GM23338 (cell line): ENCODE results near the gene SYT9. TPM values are rescaled to one million over a fixed set of nuclear protein-coding genes. Genes with fewer than 3 reads are reported as not detected.

Source experiments
- ATAC-seq: fragments of 200-7000 bp; cut with Tn5 transposase; 3 replicates; pipeline ENCODE4 v1.9.1; 2020
- DNase-seq: peaks from one replicate; pipeline ENCODE4 v3.0.0-alpha.2; 2015; ENCODE audit warnings: low spot score
- H2AFZ ChIP-seq: fragments of 200-600 bp; sonication (generic); 2 replicates; pipeline ENCODE4 v1.8.0; 2016; ENCODE audit warnings: antibody characterized with exemption, mild to moderate bottlenecking, moderate library complexity
- H3F3A ChIP-seq: fragments of 200-600 bp; sonication (generic); replicated peaks from 2 replicates; pipeline ENCODE4 v1.8.0; 2017; ENCODE audit warnings: antibody characterized with exemption, mixed run types, low read depth
- H3K27ac ChIP-seq: fragments of 200-600 bp; sonication (generic); 2 replicates; pipeline ENCODE4 v1.6.1; 2016; ENCODE audit warnings: low read depth
- H3K27me3 ChIP-seq: fragments of 200-600 bp; sonication (generic); 2 replicates; pipeline ENCODE4 v1.8.0; 2016; ENCODE audit warnings: mild to moderate bottlenecking, mixed run types, moderate library complexity; ENCODE audit not compliant: insufficient read depth
- H3K36me3 ChIP-seq: fragments of 200-600 bp; sonication (generic); 2 replicates; pipeline ENCODE4 v1.8.0; 2016; ENCODE audit warnings: mild to moderate bottlenecking; ENCODE audit not compliant: insufficient read depth
- H3K4me1 ChIP-seq: fragments of 200-600 bp; sonication (generic); 2 replicates; pipeline ENCODE4 v1.8.0; 2016; ENCODE audit warnings: mild to moderate bottlenecking, moderate library complexity; ENCODE audit not compliant: insufficient read depth
- H3K4me2 ChIP-seq: fragments of 200-600 bp; sonication (generic); 2 replicates; pipeline ENCODE4 v1.7.1; 2017; ENCODE audit warnings: mixed run types
- H3K4me3 ChIP-seq: fragments of 200-600 bp; sonication (generic); 2 replicates; pipeline ENCODE4 v1.6.1; 2016; ENCODE audit warnings: mixed run types
- H3K79me2 ChIP-seq: fragments of 200-600 bp; sonication (generic); replicated peaks from 2 replicates; pipeline ENCODE4 v1.8.0; 2017; ENCODE audit warnings: mild to moderate bottlenecking; ENCODE audit not compliant: insufficient read depth
- H3K9me2 ChIP-seq: fragments of 200-600 bp; sonication (generic); 2 replicates; pipeline ENCODE4 v1.8.0; 2017; ENCODE audit not compliant: insufficient read depth
- H4K20me1 ChIP-seq: fragments of 200-600 bp; sonication (generic); replicated peaks from 2 replicates; pipeline ENCODE4 v1.8.0; 2017; ENCODE audit warnings: mild to moderate bottlenecking; ENCODE audit not compliant: insufficient read depth
- H3K27ac Mint-ChIP-seq: 2 replicates; pipeline ENCODE4 v1.8.0; 2020; ENCODE audit warnings: inconsistent platforms, mild to moderate bottlenecking, moderate library complexity, mixed read lengths
- H3K27me3 Mint-ChIP-seq: 3 replicates; pipeline ENCODE4 v1.8.0; 2022; ENCODE audit warnings: low read depth, mild to moderate bottlenecking, moderate library complexity, mixed read lengths, inconsistent platforms; ENCODE audit not compliant: insufficient read depth, poor library complexity
- H3K36me3 Mint-ChIP-seq: 3 replicates; pipeline ENCODE4 v1.8.0; 2021; ENCODE audit warnings: low read depth, mild to moderate bottlenecking, inconsistent platforms, moderate library complexity, mixed read lengths
- H3K4me1 Mint-ChIP-seq: 3 replicates; pipeline ENCODE4 v1.8.0; 2020; ENCODE audit warnings: mild to moderate bottlenecking, inconsistent platforms, mixed read lengths
- H3K4me3 Mint-ChIP-seq: 3 replicates; pipeline ENCODE4 v1.8.0; 2021; ENCODE audit warnings: moderate library complexity, mild to moderate bottlenecking, inconsistent platforms, mixed read lengths
- H3K9me3 Mint-ChIP-seq: 3 replicates; pipeline ENCODE4 v1.8.0; 2020; ENCODE audit warnings: moderate library complexity, mild to moderate bottlenecking, inconsistent platforms, mixed read lengths
- CREB1 ChIP-seq: fragments of 250-450 bp; sonication (Bioruptor Pico); IDR thresholded peaks from 2 replicates; pipeline ENCODE4 v1.5.0; 2020; ENCODE audit warnings: low read depth, mild to moderate bottlenecking, moderate library complexity
- EZH2 ChIP-seq: fragments of 200-600 bp; sonication (generic); IDR thresholded peaks from one replicate; pipeline ENCODE4 v1.8.0; 2017; ENCODE audit warnings: antibody characterized with exemption, mild to moderate bottlenecking, low read depth; ENCODE audit not compliant: unreplicated experiment
- EZH2phosphoT487 ChIP-seq: fragments of 200-600 bp; sonication (generic); IDR thresholded peaks from one replicate; pipeline ENCODE4 v1.8.1; 2018; ENCODE audit warnings: antibody characterized with exemption; ENCODE audit not compliant: unreplicated experiment
- JUNB ChIP-seq: IDR thresholded peaks from one replicate; pipeline ENCODE4 v1.6.1; 2016; ENCODE audit warnings: antibody characterized with exemption; ENCODE audit not compliant: unreplicated experiment
- NANOG ChIP-seq: IDR thresholded peaks from 2 replicates; pipeline ENCODE4 v1.6.1; 2016; ENCODE audit warnings: antibody characterized with exemption, borderline replicate concordance
- POLR2AphosphoS5 ChIP-seq: IDR thresholded peaks from 2 replicates; pipeline ENCODE4 v1.6.1; 2016; ENCODE audit warnings: antibody characterized with exemption, low read depth
- STAT1 ChIP-seq: IDR thresholded peaks from one replicate; pipeline ENCODE4 v1.6.1; 2016; ENCODE audit warnings: antibody characterized with exemption; ENCODE audit not compliant: unreplicated experiment
- ZNF114 ChIP-seq: fragments of 250-450 bp; sonication (Bioruptor Pico); IDR thresholded peaks from 2 replicates; pipeline ENCODE4 v1.5.0; 2020; ENCODE audit warnings: mild to moderate bottlenecking, moderate library complexity
- ZNF331 ChIP-seq: fragments of 250-450 bp; sonication (Bioruptor Pico); IDR thresholded peaks from 2 replicates; pipeline ENCODE4 v1.5.0; 2020; ENCODE audit warnings: low read depth, mild to moderate bottlenecking, moderate library complexity
- polyA plus RNA-seq: library from polyadenylated mRNA; unstranded; fragments of >200 nt; fragmentation: Nextera tagmentation; extraction: Ambion mirVana; gene quantifications from 2 replicates; pipeline ENCODE4 v1.2.1, GENCODE V29; 2016
- total RNA-seq: library from RNA; depleted of rRNA; stranded (reverse); fragments of >200 nt; shearing (Covaris generic); gene quantifications from 2 replicates; pipeline ENCODE4 v1.2.3, GENCODE V29; 2014
- TF ChIP-seq, protein P1 (sequence below): IDR thresholded peaks from 2 replicates; pipeline ENCODE4 v1.6.1; 2016; ENCODE audit warnings: antibody characterized with exemption
- TF ChIP-seq, protein P2 (sequence below): IDR thresholded peaks from one replicate; pipeline ENCODE4 v1.6.1; 2018; ENCODE audit warnings: antibody characterized with exemption; ENCODE audit not compliant: unreplicated experiment
- TF ChIP-seq, protein P3 (sequence below): fragments of 250-450 bp; sonication (Bioruptor Pico); IDR thresholded peaks from 2 replicates; pipeline ENCODE4 v1.5.0; 2020; ENCODE audit warnings: mild to moderate bottlenecking, moderate library complexity
- TF ChIP-seq, protein P4 (sequence below), 2 experiments: fragments of 200-600 bp in 1 of 2; sonication (generic) in 1 of 2; conservative IDR thresholded peaks; 2 replicates each; pipeline versions ENCODE4 v1.5.1 to v1.6.1; 2016 to 2017; ENCODE audit warnings: antibody characterized with exemption in 2 of 2, low read depth in 2 of 2, mild to moderate bottlenecking in 2 of 2, moderate library complexity in 1 of 2

SYT9 gene
- total and polyA plus RNA-seq, 2 experiments from 2014 or later = 0.91 to 2.4 TPM

DNA sequence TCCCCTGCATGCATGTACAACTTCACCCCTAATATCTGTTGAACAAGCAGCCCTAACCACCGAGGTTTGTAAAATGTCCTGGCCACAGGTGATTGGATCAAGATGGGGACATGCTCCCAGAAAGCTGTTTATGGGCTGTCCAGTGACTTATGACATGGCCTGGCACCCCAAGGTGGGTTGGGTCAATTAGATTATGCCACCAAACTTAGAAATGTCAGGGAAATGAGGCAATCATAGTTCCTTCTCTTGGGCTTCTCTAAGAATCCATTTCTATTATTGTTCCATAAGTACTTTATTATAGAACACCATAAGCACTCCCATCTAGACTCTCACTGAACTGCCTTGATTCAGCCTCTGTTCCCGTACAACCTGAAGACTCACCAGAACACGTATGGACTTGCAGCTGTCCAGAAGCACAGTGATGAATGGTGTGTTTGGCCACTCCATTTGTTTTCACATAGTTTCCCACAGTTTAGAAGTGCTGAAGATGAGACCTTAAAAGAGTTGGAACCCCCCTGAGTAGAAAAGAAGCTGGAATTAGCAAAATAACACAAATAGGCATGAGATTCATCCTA, 188.1 kb downstream of the SYT9 start:
- H3K36me3 Mint-ChIP-seq = no peaks in the 10 kb centered on the region
- 0 out of 2 replicates have a peak, but pooled peaks cover 5% of the 10 kb centered on the region for H3K9me2 ChIP-seq
- no peaks in the 10 kb centered on the region for H3K27me3 ChIP-seq
- H2AFZ ChIP-seq = no peak overlapping the region
- no peaks in the 10 kb centered on the region for H3K79me2 ChIP-seq
- no peaks in the 10 kb centered on the region for H3F3A ChIP-seq
- no peaks in the 10 kb centered on the region for H4K20me1 ChIP-seq
- no peak overlapping the region for H3K4me2 ChIP-seq
- no peak for DNase-seq
- no peaks in the 10 kb centered on the region for H3K9me3 Mint-ChIP-seq
- H3K4me1 ChIP-seq = peaks cover 11% of the 10 kb centered on the region; the same call in 1 of the 2 replicates
- TF ChIP-seq, protein P1, sequence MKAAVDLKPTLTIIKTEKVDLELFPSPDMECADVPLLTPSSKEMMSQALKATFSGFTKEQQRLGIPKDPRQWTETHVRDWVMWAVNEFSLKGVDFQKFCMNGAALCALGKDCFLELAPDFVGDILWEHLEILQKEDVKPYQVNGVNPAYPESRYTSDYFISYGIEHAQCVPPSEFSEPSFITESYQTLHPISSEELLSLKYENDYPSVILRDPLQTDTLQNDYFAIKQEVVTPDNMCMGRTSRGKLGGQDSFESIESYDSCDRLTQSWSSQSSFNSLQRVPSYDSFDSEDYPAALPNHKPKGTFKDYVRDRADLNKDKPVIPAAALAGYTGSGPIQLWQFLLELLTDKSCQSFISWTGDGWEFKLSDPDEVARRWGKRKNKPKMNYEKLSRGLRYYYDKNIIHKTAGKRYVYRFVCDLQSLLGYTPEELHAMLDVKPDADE = no peak
- TF ChIP-seq JUNB = no peak
- TF ChIP-seq, protein P2, sequence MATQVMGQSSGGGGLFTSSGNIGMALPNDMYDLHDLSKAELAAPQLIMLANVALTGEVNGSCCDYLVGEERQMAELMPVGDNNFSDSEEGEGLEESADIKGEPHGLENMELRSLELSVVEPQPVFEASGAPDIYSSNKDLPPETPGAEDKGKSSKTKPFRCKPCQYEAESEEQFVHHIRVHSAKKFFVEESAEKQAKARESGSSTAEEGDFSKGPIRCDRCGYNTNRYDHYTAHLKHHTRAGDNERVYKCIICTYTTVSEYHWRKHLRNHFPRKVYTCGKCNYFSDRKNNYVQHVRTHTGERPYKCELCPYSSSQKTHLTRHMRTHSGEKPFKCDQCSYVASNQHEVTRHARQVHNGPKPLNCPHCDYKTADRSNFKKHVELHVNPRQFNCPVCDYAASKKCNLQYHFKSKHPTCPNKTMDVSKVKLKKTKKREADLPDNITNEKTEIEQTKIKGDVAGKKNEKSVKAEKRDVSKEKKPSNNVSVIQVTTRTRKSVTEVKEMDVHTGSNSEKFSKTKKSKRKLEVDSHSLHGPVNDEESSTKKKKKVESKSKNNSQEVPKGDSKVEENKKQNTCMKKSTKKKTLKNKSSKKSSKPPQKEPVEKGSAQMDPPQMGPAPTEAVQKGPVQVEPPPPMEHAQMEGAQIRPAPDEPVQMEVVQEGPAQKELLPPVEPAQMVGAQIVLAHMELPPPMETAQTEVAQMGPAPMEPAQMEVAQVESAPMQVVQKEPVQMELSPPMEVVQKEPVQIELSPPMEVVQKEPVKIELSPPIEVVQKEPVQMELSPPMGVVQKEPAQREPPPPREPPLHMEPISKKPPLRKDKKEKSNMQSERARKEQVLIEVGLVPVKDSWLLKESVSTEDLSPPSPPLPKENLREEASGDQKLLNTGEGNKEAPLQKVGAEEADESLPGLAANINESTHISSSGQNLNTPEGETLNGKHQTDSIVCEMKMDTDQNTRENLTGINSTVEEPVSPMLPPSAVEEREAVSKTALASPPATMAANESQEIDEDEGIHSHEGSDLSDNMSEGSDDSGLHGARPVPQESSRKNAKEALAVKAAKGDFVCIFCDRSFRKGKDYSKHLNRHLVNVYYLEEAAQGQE = no peak
- TF ChIP-seq ZNF331 (CRISPR knock-in tag) = no peak
- TF ChIP-seq NANOG = no peak
- no peak for TF ChIP-seq EZH2phosphoT487
- no peak for TF ChIP-seq STAT1
- TF ChIP-seq, protein P3, sequence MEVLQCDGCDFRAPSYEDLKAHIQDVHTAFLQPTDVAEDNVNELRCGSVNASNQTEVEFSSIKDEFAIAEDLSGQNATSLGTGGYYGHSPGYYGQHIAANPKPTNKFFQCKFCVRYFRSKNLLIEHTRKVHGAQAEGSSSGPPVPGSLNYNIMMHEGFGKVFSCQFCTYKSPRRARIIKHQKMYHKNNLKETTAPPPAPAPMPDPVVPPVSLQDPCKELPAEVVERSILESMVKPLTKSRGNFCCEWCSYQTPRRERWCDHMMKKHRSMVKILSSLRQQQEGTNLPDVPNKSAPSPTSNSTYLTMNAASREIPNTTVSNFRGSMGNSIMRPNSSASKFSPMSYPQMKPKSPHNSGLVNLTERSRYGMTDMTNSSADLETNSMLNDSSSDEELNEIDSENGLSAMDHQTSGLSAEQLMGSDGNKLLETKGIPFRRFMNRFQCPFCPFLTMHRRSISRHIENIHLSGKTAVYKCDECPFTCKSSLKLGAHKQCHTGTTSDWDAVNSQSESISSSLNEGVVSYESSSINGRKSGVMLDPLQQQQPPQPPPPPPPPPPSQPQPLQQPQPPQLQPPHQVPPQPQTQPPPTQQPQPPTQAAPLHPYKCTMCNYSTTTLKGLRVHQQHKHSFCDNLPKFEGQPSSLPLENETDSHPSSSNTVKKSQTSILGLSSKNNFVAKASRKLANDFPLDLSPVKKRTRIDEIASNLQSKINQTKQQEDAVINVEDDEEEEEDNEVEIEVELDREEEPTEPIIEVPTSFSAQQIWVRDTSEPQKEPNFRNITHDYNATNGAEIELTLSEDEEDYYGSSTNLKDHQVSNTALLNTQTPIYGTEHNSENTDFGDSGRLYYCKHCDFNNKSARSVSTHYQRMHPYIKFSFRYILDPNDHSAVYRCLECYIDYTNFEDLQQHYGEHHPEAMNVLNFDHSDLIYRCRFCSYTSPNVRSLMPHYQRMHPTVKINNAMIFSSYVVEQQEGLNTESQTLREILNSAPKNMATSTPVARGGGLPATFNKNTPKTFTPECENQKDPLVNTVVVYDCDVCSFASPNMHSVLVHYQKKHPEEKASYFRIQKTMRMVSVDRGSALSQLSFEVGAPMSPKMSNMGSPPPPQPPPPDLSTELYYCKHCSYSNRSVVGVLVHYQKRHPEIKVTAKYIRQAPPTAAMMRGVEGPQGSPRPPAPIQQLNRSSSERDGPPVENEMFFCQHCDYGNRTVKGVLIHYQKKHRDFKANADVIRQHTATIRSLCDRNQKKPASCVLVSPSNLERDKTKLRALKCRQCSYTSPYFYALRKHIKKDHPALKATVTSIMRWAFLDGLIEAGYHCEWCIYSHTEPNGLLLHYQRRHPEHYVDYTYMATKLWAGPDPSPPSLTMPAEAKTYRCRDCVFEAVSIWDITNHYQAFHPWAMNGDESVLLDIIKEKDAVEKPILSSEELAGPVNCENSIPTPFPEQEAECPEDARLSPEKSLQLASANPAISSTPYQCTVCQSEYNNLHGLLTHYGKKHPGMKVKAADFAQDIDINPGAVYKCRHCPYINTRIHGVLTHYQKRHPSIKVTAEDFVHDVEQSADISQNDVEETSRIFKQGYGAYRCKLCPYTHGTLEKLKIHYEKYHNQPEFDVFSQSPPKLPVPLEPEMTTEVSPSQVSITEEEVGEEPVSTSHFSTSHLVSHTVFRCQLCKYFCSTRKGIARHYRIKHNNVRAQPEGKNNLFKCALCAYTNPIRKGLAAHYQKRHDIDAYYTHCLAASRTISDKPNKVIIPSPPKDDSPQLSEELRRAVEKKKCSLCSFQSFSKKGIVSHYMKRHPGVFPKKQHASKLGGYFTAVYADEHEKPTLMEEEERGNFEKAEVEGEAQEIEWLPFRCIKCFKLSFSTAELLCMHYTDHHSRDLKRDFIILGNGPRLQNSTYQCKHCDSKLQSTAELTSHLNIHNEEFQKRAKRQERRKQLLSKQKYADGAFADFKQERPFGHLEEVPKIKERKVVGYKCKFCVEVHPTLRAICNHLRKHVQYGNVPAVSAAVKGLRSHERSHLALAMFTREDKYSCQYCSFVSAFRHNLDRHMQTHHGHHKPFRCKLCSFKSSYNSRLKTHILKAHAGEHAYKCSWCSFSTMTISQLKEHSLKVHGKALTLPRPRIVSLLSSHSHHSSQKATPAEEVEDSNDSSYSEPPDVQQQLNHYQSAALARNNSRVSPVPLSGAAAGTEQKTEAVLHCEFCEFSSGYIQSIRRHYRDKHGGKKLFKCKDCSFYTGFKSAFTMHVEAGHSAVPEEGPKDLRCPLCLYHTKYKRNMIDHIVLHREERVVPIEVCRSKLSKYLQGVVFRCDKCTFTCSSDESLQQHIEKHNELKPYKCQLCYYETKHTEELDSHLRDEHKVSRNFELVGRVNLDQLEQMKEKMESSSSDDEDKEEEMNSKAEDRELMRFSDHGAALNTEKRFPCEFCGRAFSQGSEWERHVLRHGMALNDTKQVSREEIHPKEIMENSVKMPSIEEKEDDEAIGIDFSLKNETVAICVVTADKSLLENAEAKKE = no peak
- TF ChIP-seq EZH2 = no peak
- TF ChIP-seq, protein P4, sequence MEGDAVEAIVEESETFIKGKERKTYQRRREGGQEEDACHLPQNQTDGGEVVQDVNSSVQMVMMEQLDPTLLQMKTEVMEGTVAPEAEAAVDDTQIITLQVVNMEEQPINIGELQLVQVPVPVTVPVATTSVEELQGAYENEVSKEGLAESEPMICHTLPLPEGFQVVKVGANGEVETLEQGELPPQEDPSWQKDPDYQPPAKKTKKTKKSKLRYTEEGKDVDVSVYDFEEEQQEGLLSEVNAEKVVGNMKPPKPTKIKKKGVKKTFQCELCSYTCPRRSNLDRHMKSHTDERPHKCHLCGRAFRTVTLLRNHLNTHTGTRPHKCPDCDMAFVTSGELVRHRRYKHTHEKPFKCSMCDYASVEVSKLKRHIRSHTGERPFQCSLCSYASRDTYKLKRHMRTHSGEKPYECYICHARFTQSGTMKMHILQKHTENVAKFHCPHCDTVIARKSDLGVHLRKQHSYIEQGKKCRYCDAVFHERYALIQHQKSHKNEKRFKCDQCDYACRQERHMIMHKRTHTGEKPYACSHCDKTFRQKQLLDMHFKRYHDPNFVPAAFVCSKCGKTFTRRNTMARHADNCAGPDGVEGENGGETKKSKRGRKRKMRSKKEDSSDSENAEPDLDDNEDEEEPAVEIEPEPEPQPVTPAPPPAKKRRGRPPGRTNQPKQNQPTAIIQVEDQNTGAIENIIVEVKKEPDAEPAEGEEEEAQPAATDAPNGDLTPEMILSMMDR (conservative IDR thresholded peaks at IDR 0.05; ENCODE audit: low read depth in 2 of 2) = no peak
- no peak for TF ChIP-seq CREB1 (CRISPR knock-in tag)
- TF ChIP-seq POLR2AphosphoS5 = no peak
- no peak for TF ChIP-seq ZNF114 (CRISPR knock-in tag)
- no peak overlapping the region for H3K27ac ChIP-seq
- H3K36me3 ChIP-seq = no peaks in the 10 kb centered on the region
- no peaks in the 10 kb centered on the region for H3K27me3 Mint-ChIP-seq
- H3K4me1 Mint-ChIP-seq = peaks cover 13% of the 10 kb centered on the region
- no peak overlapping the region for H3K4me3 Mint-ChIP-seq
- no peak overlapping the region for H3K27ac Mint-ChIP-seq
- H3K4me3 ChIP-seq = no peak overlapping the region
- no peak for ATAC-seq
